Jurkat, Clone E6-1 (cell line): ENCODE results near the gene GDNF.

Source experiments
- DNase-seq: peaks from one replicate; pipeline ENCODE4 v3.0.0-alpha.2; 2011; ENCODE audit warnings: low read depth, low spot score
- H3K4me3 ChIP-seq: 2 replicates; pipeline ENCODE4 v1.5.1; 2011; ENCODE audit warnings: mild to moderate bottlenecking, low read length, control low read depth, moderate library complexity

Gene GDNF

GRCh38 chr5:37767251-37767650 is 72.6 kb downstream of the GDNF start:
- DNase-seq: no peak
- H3K4me3 ChIP-seq: no peak overlapping the region
